Left ventricle myocardium inferior (tissue), 1 donor: Measurements from ENCODE around the gene ATG12. TPM values are rescaled to one million over a fixed set of nuclear protein-coding genes. Genes with fewer than 3 reads are reported as not detected.

Experiments
- DNase-seq: peaks from one replicate; pipeline ENCODE4 v3.0.0-alpha.2; 2020
- H3K27ac ChIP-seq: fragments of 200-600 bp; replicated peaks from 2 replicates; pipeline ENCODE4 v1.8.0; 2021
- H3K27me3 ChIP-seq: fragments of 200-600 bp; 2 replicates; pipeline ENCODE4 v1.8.0; 2021; ENCODE audit warnings: low read depth
- H3K36me3 ChIP-seq: fragments of 200-600 bp; 2 replicates; pipeline ENCODE4 v1.8.0; 2021
- H3K4me1 ChIP-seq: fragments of 200-600 bp; 2 replicates; pipeline ENCODE4 v1.8.0; 2021
- H3K4me3 ChIP-seq: fragments of 200-600 bp; 2 replicates; pipeline ENCODE4 v1.8.0; 2021; ENCODE audit warnings: mild to moderate bottlenecking, moderate library complexity
- H3K9me3 ChIP-seq: fragments of 200-600 bp; replicated peaks from 2 replicates; pipeline ENCODE4 v1.8.0; 2021
- CTCF ChIP-seq: fragments of 200-600 bp; IDR thresholded peaks from 2 replicates; pipeline ENCODE4 v1.8.0; 2021; ENCODE audit warnings: antibody characterized with exemption, mild to moderate bottlenecking, borderline replicate concordance
- intact Hi-C: fragments of 100-400 bp; cut with micrococcal nuclease; formaldehyde crosslinking; loops from one replicate; pipeline ENCODE4 v1.11.0; 2022
- total RNA-seq: library from RNA; stranded (reverse); fragmentation: NEBNext Ultra II Directional; extraction: Animal tissue kit (Norgen Biotek cat#: 25700); gene quantifications from one replicate; pipeline ENCODE4 v1.2.1, GENCODE V29; 2021
- donor health status: DM: no; HTN: yes; CAD: no; lungs with severe emphysema.

Gene ATG12
- total RNA-seq, 1 donor from 2014 or later: 24.1 TPM

GRCh38 chr5:115873392-115873791 lies 32.0 kb upstream of the ATG12 start:
- Histone ChIP-seq H3K36me3 (peaks cover 35% of the 10 kb centered on the region), H3K27me3 (no peaks in the 10 kb centered on the region), H3K27ac (no peak overlapping the region), H3K4me3 (no peak overlapping the region), H3K9me3 (peaks cover 3% of the 10 kb centered on the region), H3K4me1 (no peaks in the 10 kb centered on the region)
- TF ChIP-seq CTCF: no peak
- intact Hi-C loops: no loop called here
- no peak for DNase-seq

- no peaks in the 10 kb centered on the region for H3K4me1 ChIP-seq
- H3K4me3 ChIP-seq: no peak overlapping the region
- no peaks in the 10 kb centered on the region for H3K27me3 ChIP-seq
- peaks cover 3% of the 10 kb centered on the region for H3K9me3 ChIP-seq
- H3K27ac ChIP-seq: no peak overlapping the region
- intact Hi-C loops: no loop called here
- no peak for DNase-seq
- peaks cover 35% of the 10 kb centered on the region for H3K36me3 ChIP-seq
- TF ChIP-seq CTCF: no peak
Measured at GRCh38 chr5:115872447-115872846, 31.1 kb upstream of the ATG12 start.

- Histone ChIP-seq H3K4me3 (no peak overlapping the region), H3K9me3 (no peaks in the 10 kb centered on the region), H3K4me1 (peaks cover 14% of the 10 kb centered on the region), H3K27ac (no peak overlapping the region), H3K36me3 (peaks cover 35% of the 10 kb centered on the region), H3K27me3 (no peaks in the 10 kb centered on the region)
- intact Hi-C loops: no loop called here
- TF ChIP-seq CTCF: no peak
- no peak for DNase-seq
Measured at GRCh38 chr5:115869256-115869795, 28.0 kb upstream of the ATG12 start.

DNA sequence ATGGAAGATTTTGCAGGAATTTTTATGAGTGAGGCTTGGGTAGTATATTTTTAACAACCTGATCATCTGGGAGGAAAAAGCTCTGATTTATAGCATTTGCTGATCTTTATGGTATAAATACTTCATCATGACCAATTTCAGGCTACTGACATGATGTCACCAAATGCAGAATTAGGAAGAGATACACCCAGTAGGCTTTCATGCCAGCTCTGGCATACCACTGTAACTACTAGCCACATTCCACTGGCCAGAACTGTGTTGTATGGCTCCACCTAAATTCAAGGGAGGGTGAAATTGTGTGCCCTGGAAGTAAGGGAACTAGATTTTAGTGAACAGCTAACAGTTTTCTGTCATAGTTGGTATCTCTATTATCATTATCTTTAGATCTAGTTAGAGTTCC lies 18.0 kb upstream of the ATG12 start:
- no peak for DNase-seq
- Histone ChIP-seq H3K4me1 (peaks cover 56% of the 10 kb centered on the region), H3K9me3 (peaks cover 10% of the 10 kb centered on the region), H3K27ac (no peak overlapping the region), H3K4me3 (no peak overlapping the region), H3K27me3 (no peaks in the 10 kb centered on the region), H3K36me3 (no peaks in the 10 kb centered on the region)
- intact Hi-C loops: no loop called here
- TF ChIP-seq CTCF: no peak

DNA sequence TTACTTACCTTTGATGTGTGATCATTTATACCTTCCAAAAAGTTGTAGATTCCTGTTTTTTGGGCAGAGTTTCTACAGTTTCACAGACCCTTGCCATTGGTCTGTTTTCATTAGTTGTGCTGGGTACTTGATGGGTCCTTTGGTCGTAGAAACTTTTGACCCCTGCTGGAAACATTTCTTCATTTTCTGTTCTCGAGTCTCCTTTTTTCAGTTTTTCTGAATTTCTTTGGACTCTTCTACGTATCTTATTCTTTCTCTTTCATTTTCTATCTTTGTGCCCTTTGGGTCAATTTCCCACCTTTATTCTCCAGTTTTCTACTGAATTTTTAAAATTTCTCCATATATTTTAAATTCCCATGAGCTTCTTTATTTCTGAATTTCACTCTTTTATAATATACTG lies 17.0 kb upstream of the ATG12 start:
- no peaks in the 10 kb centered on the region for H3K27me3 ChIP-seq
- peaks cover 53% of the 10 kb centered on the region for H3K4me1 ChIP-seq
- peaks cover 5% of the 10 kb centered on the region for H3K36me3 ChIP-seq
- DNase-seq: no peak
- intact Hi-C loops: no loop called here
- no peak for TF ChIP-seq CTCF
- H3K9me3 ChIP-seq: peaks cover 11% of the 10 kb centered on the region
- no peak overlapping the region for H3K27ac ChIP-seq
- H3K4me3 ChIP-seq: no peak overlapping the region
